Measurements from ENCODE around the gene CSDE1. TPM values are rescaled to one million over a fixed set of nuclear protein-coding genes. Genes with fewer than 3 reads are reported as not detected.
"Not testable (repeated sequence)": the region's sequence is repeated elsewhere in the genome, so short reads cannot be mapped to it uniquely, and the experiment has no call there.

Gene CSDE1
- total RNA-seq, 4 donors from 2014 or later, result 879 to 1,224 (median 1,011) TPM

- ATAC-seq (ENCODE audit: low FRiP score), result no peak
- DNase-seq (ENCODE audit: low spot score), result no peak
- no peak for TF ChIP-seq CTCF (IDR thresholded peaks at IDR 0.05)
Measured at GRCh38 chr1:114779722-114780121, 21.9 kb upstream of the CSDE1 start.

GRCh38 chr1:114776726-114777125 lies 18.9 kb upstream of the CSDE1 start:
- DNase-seq (ENCODE audit: low spot score); ATAC-seq (ENCODE audit: low FRiP score): not testable (repeated sequence)

GRCh38 chr1:114771992-114772391 lies 14.2 kb upstream of the CSDE1 start:
- DNase-seq (ENCODE audit: low spot score) (no peak), ATAC-seq (ENCODE audit: low FRiP score) (no peak)
- TF ChIP-seq CTCF (IDR thresholded peaks at IDR 0.05), result no peak

GRCh38 chr1:114770989-114771388 lies 13.2 kb upstream of the CSDE1 start:
- DNase-seq (ENCODE audit: low spot score), result no peak
- TF ChIP-seq CTCF (IDR thresholded peaks at IDR 0.05), result no peak
- no peak for ATAC-seq (ENCODE audit: low FRiP score)

- ATAC-seq (ENCODE audit: low FRiP score) (no peak), DNase-seq (ENCODE audit: low spot score) (no peak)
- TF ChIP-seq CTCF (IDR thresholded peaks at IDR 0.05), result no peak
Measured at GRCh38 chr1:114764689-114765088, 6.9 kb upstream of the CSDE1 start.

- DNase-seq (ENCODE audit: low spot score), result no peak
- ATAC-seq (ENCODE audit: low FRiP score), result peak; percentile 2
- no peak for TF ChIP-seq CTCF (IDR thresholded peaks at IDR 0.05)
Measured at GRCh38 chr1:114758256-114758832, 560 bp upstream of the CSDE1 start.

- ATAC-seq (ENCODE audit: low FRiP score), result peak; percentile 64
- TF ChIP-seq CTCF (IDR thresholded peaks at IDR 0.05), result no peak
- DNase-seq (ENCODE audit: low spot score), result peak; percentile 54
Measured at GRCh38 chr1:114756949-114757454, 782 bp downstream of the CSDE1 start.

Measured in omental fat pad (tissue), 4 donors.